Measurements from ENCODE around the gene RAP1GAP2. TPM values are rescaled to one million over a fixed set of nuclear protein-coding genes. Genes with fewer than 3 reads are reported as not detected.

The RAP1GAP2 gene
- total and polyA plus RNA-seq, 2 of the 8 experiments (the other 6 are each of a cell fraction or from before 2014, with no cell fraction given), result 24.0 to 63.8 TPM

GRCh38 chr17:2926019-2926650, 129.9 kb downstream of the RAP1GAP2 start:
- DNase-seq (ENCODE audit: low read depth in 1 of 2, low spot score in 2 of 2), result no peak

More at GRCh38 chr17:2926019-2926650, 129.9 kb downstream of the RAP1GAP2 start:
- Histone ChIP-seq H3K27ac (ENCODE audit: low read depth, low read length) (no peak overlapping the region), H3K23ac (ENCODE audit: insufficient read length) (no peak overlapping the region), H3K9me3 (ENCODE audit: insufficient read depth in 2 of 2, low read depth in 1 of 2, low read length in 1 of 2) (no peaks in the 10 kb centered on the region), H4K5ac (ENCODE audit: insufficient read length, low read depth, low read length) (no peak overlapping the region), H2BK12ac (ENCODE audit: low read depth, low read length) (no peak overlapping the region), H3K4me3 (ENCODE audit: extremely low read depth in 1 of 4, insufficient read depth in 2 of 4, low read depth in 3 of 4, low read length in 4 of 4) (no peak overlapping the region), H4K8ac (ENCODE audit: extremely low read depth, insufficient read depth, low read length) (no peak overlapping the region), H2AK5ac (ENCODE audit: low read depth, low read length) (peak overlapping the region; percentile 90), H3K79me1 (ENCODE audit: low read depth, low read length) (peaks cover 11% of the 10 kb centered on the region), H2BK15ac (ENCODE audit: low read length) (no peak overlapping the region; the same call in 1 of the 2 replicates), H3K56ac (replicated peaks; ENCODE audit: insufficient read length, low read depth, low read length) (no peak overlapping the region), H3K27me3 (replicated peaks in 1 of 4; ENCODE audit: control insufficient read depth in 3 of 4, extremely low read depth in 1 of 4, insufficient read depth in 3 of 4, low read length in 3 of 4) (no peaks in the 10 kb centered on the region), H2AFZ (ENCODE audit: low read length) (no peak overlapping the region), H3K23me2 (ENCODE audit: low read depth, low read length) (peaks cover 1% of the 10 kb centered on the region; the same call in 1 of the 2 replicates), H4K91ac (replicated peaks; ENCODE audit: insufficient read length, low read length) (no peak overlapping the region), H3K14ac (ENCODE audit: insufficient read length) (no peak overlapping the region), H3K18ac (ENCODE audit: extremely low read depth, low read length) (no peak overlapping the region), H3K79me2 (ENCODE audit: control insufficient read depth in 1 of 2, insufficient read depth in 2 of 2, low read length in 2 of 2) (peaks cover 0 to 7% of the 10 kb centered on the region in 2 experiments; a peak in 1 of 4 replicates), H3K9ac (replicated peaks in 1 of 4; ENCODE audit: extremely low read depth in 1 of 4, low read depth in 3 of 4, low read length in 3 of 4) (no peak overlapping the region; a peak in 1 of 7 replicates), H4K20me1 (replicated peaks in 1 of 2; ENCODE audit: control insufficient read depth in 1 of 2, insufficient read depth in 2 of 2, low read length in 2 of 2) (peaks cover 9 to 20% of the 10 kb centered on the region in 2 experiments), H3K4me2 (ENCODE audit: insufficient read depth in 1 of 2, low read depth in 2 of 2, low read length in 2 of 2) (no peak overlapping the region), H2BK20ac (ENCODE audit: low read length) (no peak overlapping the region), H3K4ac (replicated peaks; ENCODE audit: insufficient read length, low read depth, low read length) (no peak overlapping the region), H2BK120ac (replicated peaks; ENCODE audit: low read depth, low read length) (no peak overlapping the region), H3K36me3 (ENCODE audit: control insufficient read depth in 2 of 4, insufficient read depth in 4 of 4, low read length in 3 of 4) (no peaks in the 10 kb centered on the region), H3K4me1 (replicated peaks in 1 of 4; ENCODE audit: control insufficient read depth in 3 of 4, insufficient read depth in 4 of 4, low read length in 3 of 4) (peaks cover 0 to 17% (median 13%) of the 10 kb centered on the region in 4 experiments; a peak in 6 of 7 replicates), H2BK5ac (ENCODE audit: low read depth, low read length) (peak overlapping the region; percentile 91)
- CTCF ChIA-PET (ENCODE audit: partially characterized antibody), result interaction anchor here (0.6 to 18.1 kb wide), 17 partner anchors 8 to 930 kb away, joined by 3 to 233 read pairs (median 4); no protein-coding TSS in a partner anchor
- FAIRE-seq, result no peak
- WGBS, 2 experiments (ENCODE audit: extremely low coverage in 1 of 2, insufficient coverage in 1 of 2, insufficient read length in 1 of 2, insufficient replicate concordance in 2 of 2, low coverage in 1 of 2, low lambda C conversion rate in 2 of 2, missing lambda C conversion rate in 1 of 2), result 86% methylated on average over 12 of the region's 14 CpGs; no CpG with 5 or more reads in 1 of the 2 experiments
- POLR2A ChIA-PET (ENCODE audit: partially characterized antibody), result interaction anchor here (1.0 to 1.2 kb wide), 2 partner anchors 8 to 55 kb away, joined by 3 read pairs; no protein-coding TSS in a partner anchor
